LNCAP (cell line): Measurements from ENCODE around the gene ZNF469.

Experiments
- CTCF ChIP-seq: fragments of 450-650 bp; IDR thresholded peaks from 2 replicates; pipeline ENCODE4 v1.5.1; 2017; ENCODE audit warnings: mild to moderate bottlenecking

Gene ZNF469

GRCh38 chr16:88385831-88386815 is 3.4 kb downstream of the ZNF469 start:
- no peak for TF ChIP-seq CTCF

GRCh38 chr16:88387180-88387765 is 4.5 kb downstream of the ZNF469 start:
- TF ChIP-seq CTCF = no peak

GRCh38 chr16:88387941-88388627 is 5.3 kb downstream of the ZNF469 start:
- TF ChIP-seq CTCF = no peak

GRCh38 chr16:88389191-88389590 is 6.4 kb downstream of the ZNF469 start:
- TF ChIP-seq CTCF = no peak

- no peak for TF ChIP-seq CTCF
Observed at GRCh38 chr16:88389621-88390160, 6.9 kb downstream of the ZNF469 start.

- TF ChIP-seq CTCF = no peak
Observed at GRCh38 chr16:88390265-88390664, 7.5 kb downstream of the ZNF469 start.

- TF ChIP-seq CTCF = no peak
Observed at GRCh38 chr16:88390735-88391134, 8.0 kb downstream of the ZNF469 start.
